H9 (cell line): ENCODE data around the gene DUSP21. TPM values are rescaled to one million over a fixed set of nuclear protein-coding genes. Genes with fewer than 3 reads are reported as not detected.
"Not testable (repeated sequence)": the region's sequence is repeated elsewhere in the genome, so short reads cannot be mapped to it uniquely, and the experiment has no call there.

Source experiments
- DNase-seq: peaks from one replicate; pipeline ENCODE4 v3.0.0-alpha.2; 2017
- H2AFZ ChIP-seq: one replicate; pipeline ENCODE4 v1.6.1; 2013; ENCODE audit warnings: mild to moderate bottlenecking, low read length, control low read depth, moderate library complexity
- H2AK5ac ChIP-seq: 2 replicates; pipeline ENCODE4 v1.6.1; 2013; ENCODE audit warnings: low read length, control low read depth, mixed read lengths; ENCODE audit not compliant: insufficient read length
- H2BK120ac ChIP-seq: one replicate; pipeline ENCODE4 v1.6.1; 2013; ENCODE audit warnings: low read depth, mild to moderate bottlenecking, low read length, control low read depth, inconsistent platforms; ENCODE audit not compliant: poor library complexity, severe bottlenecking
- H2BK12ac ChIP-seq: 2 replicates; pipeline ENCODE4 v1.6.1; 2013; ENCODE audit warnings: low read length, control low read depth, mixed read lengths, low read depth; ENCODE audit not compliant: insufficient read length
- H2BK15ac ChIP-seq: 2 replicates; pipeline ENCODE4 v1.6.1; 2013; ENCODE audit warnings: low read depth, low read length, control low read depth
- H2BK20ac ChIP-seq: one replicate; pipeline ENCODE4 v1.6.1; 2013; ENCODE audit warnings: low read depth, mild to moderate bottlenecking, low read length, control low read depth, inconsistent platforms; ENCODE audit not compliant: poor library complexity, severe bottlenecking
- H2BK5ac ChIP-seq: 2 replicates; pipeline ENCODE4 v1.6.1; 2013; ENCODE audit warnings: low read length, control low read depth, mixed read lengths; ENCODE audit not compliant: insufficient read length
- H3K14ac ChIP-seq: 2 replicates; pipeline ENCODE4 v1.6.1; 2013; ENCODE audit warnings: low read length, control low read depth; ENCODE audit not compliant: insufficient read depth
- H3K18ac ChIP-seq: 2 replicates; pipeline ENCODE4 v1.6.1; 2013; ENCODE audit warnings: low read depth, mild to moderate bottlenecking, mixed read lengths, low read length, control low read depth; ENCODE audit not compliant: insufficient read length
- H3K23ac ChIP-seq: 2 replicates; pipeline ENCODE4 v1.6.1; 2013; ENCODE audit warnings: low read length, control low read depth, mixed read lengths, low read depth; ENCODE audit not compliant: insufficient read length
- H3K23me2 ChIP-seq: 2 replicates; pipeline ENCODE4 v1.6.1; 2013; ENCODE audit warnings: low read depth, mild to moderate bottlenecking, mixed read lengths, low read length, control low read depth; ENCODE audit not compliant: insufficient read length, poor library complexity, severe bottlenecking
- H3K27ac ChIP-seq: 2 replicates; pipeline ENCODE4 v1.5.1; 2013; ENCODE audit warnings: low read length, control low read depth, mixed read lengths, low read depth; ENCODE audit not compliant: insufficient read length
- H3K27me3 ChIP-seq: 2 replicates; pipeline ENCODE4 v1.6.1; 2013; ENCODE audit warnings: low read length, control low read depth, inconsistent platforms; ENCODE audit not compliant: insufficient read depth
- H3K4ac ChIP-seq: 2 replicates; pipeline ENCODE4 v1.6.1; 2013; ENCODE audit warnings: low read depth, mild to moderate bottlenecking, control low read depth, inconsistent platforms, low read length, moderate library complexity
- H3K4me1 ChIP-seq: 2 replicates; pipeline ENCODE4 v1.6.1; 2013; ENCODE audit warnings: low read length, control low read depth, inconsistent platforms; ENCODE audit not compliant: insufficient read depth
- H3K4me2 ChIP-seq: 2 replicates; pipeline ENCODE4 v1.6.1; 2013; ENCODE audit warnings: low read length, control low read depth, mixed read lengths; ENCODE audit not compliant: insufficient read length, insufficient read depth
- H3K56ac ChIP-seq: 2 replicates; pipeline ENCODE4 v1.6.1; 2013; ENCODE audit warnings: low read depth, mild to moderate bottlenecking, mixed read lengths, low read length, control low read depth; ENCODE audit not compliant: insufficient read length
- H3K79me1 ChIP-seq: 2 replicates; pipeline ENCODE4 v1.6.1; 2013; ENCODE audit warnings: low read depth, mild to moderate bottlenecking, moderate library complexity, low read length, control low read depth, inconsistent platforms; ENCODE audit not compliant: insufficient read depth, poor library complexity, severe bottlenecking
- H3K79me2 ChIP-seq: 2 replicates; pipeline ENCODE4 v1.6.1; 2013; ENCODE audit warnings: low read length, control low read depth, inconsistent platforms; ENCODE audit not compliant: insufficient read depth
- H3K9ac ChIP-seq: 2 replicates; pipeline ENCODE4 v1.6.1; 2013; ENCODE audit warnings: low read length, control low read depth, mixed read lengths; ENCODE audit not compliant: insufficient read length; ENCODE audit errors: extremely low read depth
- H3K9me3 ChIP-seq: one replicate; pipeline ENCODE4 v1.6.1; 2013; ENCODE audit warnings: low read depth, low read length, inconsistent platforms; ENCODE audit not compliant: control insufficient read depth
- H3T11ph ChIP-seq: one replicate; pipeline ENCODE4 v1.6.1; 2013; ENCODE audit warnings: mild to moderate bottlenecking, low read length, control low read depth, inconsistent platforms
- H4K20me1 ChIP-seq: one replicate; pipeline ENCODE4 v1.6.1; 2013; ENCODE audit not compliant: control insufficient read depth, insufficient read length, insufficient read depth
- H4K5ac ChIP-seq: 2 replicates; pipeline ENCODE4 v1.6.1; 2013; ENCODE audit warnings: low read depth, mild to moderate bottlenecking, mixed read lengths, low read length, control low read depth; ENCODE audit not compliant: insufficient read length
- H4K8ac ChIP-seq: replicated peaks from 2 replicates; pipeline ENCODE4 v1.6.1; 2013; ENCODE audit warnings: low read length, control low read depth, mixed read lengths, low read depth; ENCODE audit not compliant: insufficient read length
- H4K91ac ChIP-seq: 2 replicates; pipeline ENCODE4 v1.6.1; 2013; ENCODE audit warnings: low read depth, mild to moderate bottlenecking, moderate library complexity, mixed read lengths, low read length, control low read depth; ENCODE audit not compliant: insufficient read length
- H3K27ac Mint-ChIP-seq, 3 experiments: 2 replicates in 2 of 3; 3 replicates in 1 of 3; pipeline ENCODE4 v1.8.0; 2020 to 2021; ENCODE audit warnings: mixed read lengths in 3 of 3, mild to moderate bottlenecking in 1 of 3, moderate library complexity in 1 of 3
- H3K27me3 Mint-ChIP-seq: 2 replicates; pipeline ENCODE4 v1.8.0; 2021; ENCODE audit warnings: low read depth, mild to moderate bottlenecking, moderate library complexity, mixed read lengths
- H3K36me3 Mint-ChIP-seq, 3 experiments: 2 replicates in 2 of 3; 3 replicates in 1 of 3; pipeline ENCODE4 v1.8.0; 2020 to 2021; ENCODE audit warnings: low read depth in 3 of 3, mixed read lengths in 3 of 3; ENCODE audit not compliant: insufficient read depth in 1 of 3
- H3K4me1 Mint-ChIP-seq, 2 experiments: 2 replicates each; pipeline ENCODE4 v1.8.0; 2020; ENCODE audit warnings: mixed read lengths in 2 of 2
- H3K4me3 Mint-ChIP-seq, 2 experiments: 2 replicates in 1 of 2; 3 replicates in 1 of 2; pipeline ENCODE4 v1.8.0; 2020 to 2021; ENCODE audit warnings: mild to moderate bottlenecking in 2 of 2, mixed read lengths in 2 of 2, moderate library complexity in 1 of 2
- H3K9me3 Mint-ChIP-seq, 2 experiments: 2 replicates in 1 of 2; 3 replicates in 1 of 2; pipeline ENCODE4 v1.8.0; 2020; ENCODE audit warnings: mild to moderate bottlenecking in 2 of 2, mixed read lengths in 2 of 2, moderate library complexity in 1 of 2
- CTCF ChIP-seq: fragments of 200-600 bp; sonication (generic); conservative IDR thresholded peaks from 3 replicates; pipeline ENCODE4 v1.8.0; 2021; ENCODE audit warnings: antibody characterized with exemption, mild to moderate bottlenecking
- WGBS: extraction: QIAGEN DNeasy Blood & Tissue Kit; methylation state at CpG from one replicate; pipeline ENCODE4 v1.1.7; 2013; ENCODE audit warnings: missing lambda C conversion rate, low lambda C conversion rate, mixed read lengths; ENCODE audit not compliant: insufficient read length; ENCODE audit errors: extremely low coverage; 5-methylcytosine and 5-hydroxymethylcytosine counted together
- total RNA-seq: library from RNA; stranded (reverse); gene quantifications from 2 replicates; pipeline ENCODE4 v1.2.1, GENCODE V29; 2021

DUSP21 gene
- total RNA-seq, 1 experiment from 2014 or later, result not detected

- Mint-ChIP-seq H3K9me3 (peaks cover 68 to 70% of the 10 kb centered on the region in 2 experiments), H3K27ac (no peak overlapping the region), H3K4me1 (no peaks in the 10 kb centered on the region), H3K36me3 (no peaks in the 10 kb centered on the region; a peak in 2 of 7 replicates), H3K27me3 (no peaks in the 10 kb centered on the region), H3K4me3 (no peak overlapping the region)
- peaks cover 42% of the 10 kb centered on the region for H3K9me3 ChIP-seq
- no peak overlapping the region for H3T11ph ChIP-seq
- H3K14ac ChIP-seq, result no peak overlapping the region
- no peak overlapping the region for H4K91ac ChIP-seq
- H3K23me2 ChIP-seq, result no peaks in the 10 kb centered on the region
- no peak overlapping the region for H3K18ac ChIP-seq
- H4K8ac ChIP-seq, result no peak overlapping the region
- no peak overlapping the region for H3K9ac ChIP-seq
- WGBS, result no CpG with 5 or more reads among the region's 26 CpGs
- H2AK5ac ChIP-seq, result no peak overlapping the region
- no peaks in the 10 kb centered on the region for H3K27me3 ChIP-seq
- H3K79me1 ChIP-seq, result no peaks in the 10 kb centered on the region
- H2BK12ac ChIP-seq, result no peak overlapping the region
- no peak overlapping the region for H3K56ac ChIP-seq
- H2BK120ac ChIP-seq, result no peak overlapping the region
- H3K4me2 ChIP-seq, result no peak overlapping the region
- H3K4me1 ChIP-seq, result no peaks in the 10 kb centered on the region
- no peak overlapping the region for H3K23ac ChIP-seq
- H4K20me1 ChIP-seq, result no peaks in the 10 kb centered on the region
- H2BK20ac ChIP-seq, result no peak overlapping the region
- no peak overlapping the region for H3K4ac ChIP-seq
- no peak overlapping the region for H2BK15ac ChIP-seq
- DNase-seq, result no peak
- no peak overlapping the region for H2BK5ac ChIP-seq
- no peak for TF ChIP-seq CTCF
- no peak overlapping the region for H3K27ac ChIP-seq
- no peaks in the 10 kb centered on the region for H3K79me2 ChIP-seq
- no peak overlapping the region for H2AFZ ChIP-seq
- H4K5ac ChIP-seq, result no peak overlapping the region
These were observed 383 bp downstream of the DUSP21 start for GRCh38 chrX:44844204-44844603.

- not testable (repeated sequence) for DNase-seq, H3K14ac ChIP-seq
- WGBS, result no CpG with 5 or more reads among the region's 6 CpGs
These were observed 7.1 kb downstream of the DUSP21 start for GRCh38 chrX:44850891-44851290.

More at GRCh38 chrX:44850891-44851290, 7.1 kb downstream of the DUSP21 start:
- H4K91ac ChIP-seq, H3K79me2 ChIP-seq, H3K27me3 ChIP-seq, H2BK20ac ChIP-seq, H3K18ac ChIP-seq, H3K4me2 ChIP-seq, H3K27ac ChIP-seq, H2BK15ac ChIP-seq, H3K56ac ChIP-seq, H3K9ac ChIP-seq, H2AFZ ChIP-seq, H3T11ph ChIP-seq, H3K27ac Mint-ChIP-seq, H3K4ac ChIP-seq, H4K20me1 ChIP-seq, H4K5ac ChIP-seq, H3K27me3 Mint-ChIP-seq, H2AK5ac ChIP-seq, H3K4me1 ChIP-seq, H4K8ac ChIP-seq, H3K4me3 Mint-ChIP-seq, H2BK5ac ChIP-seq, H2BK120ac ChIP-seq, H3K23ac ChIP-seq, H2BK12ac ChIP-seq, H3K79me1 ChIP-seq, H3K4me1 Mint-ChIP-seq, H3K23me2 ChIP-seq, H3K36me3 Mint-ChIP-seq: not testable (repeated sequence)
- peaks cover 22% of the 10 kb centered on the region for H3K9me3 ChIP-seq
- H3K9me3 Mint-ChIP-seq, result peaks cover 49 to 52% of the 10 kb centered on the region in 2 experiments
